ENCODE measurements around the gene RAPGEF4.

- TF ChIP-seq GATA2 (IDR thresholded peaks at IDR 0.05; ENCODE audit: low read depth, low read length) (no peak), GATA3 (IDR thresholded peaks at IDR 0.05; ENCODE audit: low read depth, low read length) (no peak)
Measured at GRCh38 chr2:172953411-172953810, 217.8 kb downstream of the RAPGEF4 start.
